Pancreas (tissue), 10 donors: ENCODE measurements around the gene PSENEN. TPM values are rescaled to one million over a fixed set of nuclear protein-coding genes. Genes with fewer than 3 reads are reported as not detected.

Experiments used
- ATAC-seq, 4 donors: fragments of 200-7000 bp; cut with Tn5 transposase; one replicate each; pipeline versions ENCODE4 v1.8.0 to v1.9.1; 2020; ENCODE audit warnings: mild to moderate bottlenecking in 4 of 4, moderate library complexity in 4 of 4
- DNase-seq, 6 donors: peaks; one replicate each; pipeline ENCODE4 v3.0.0-alpha.2; 2020
- FAIRE-seq: peaks from 2 replicates; lab custom pipeline; 2012; peaks lifted over from hg19 to GRCh38; lab: Jason Lieb, UNC
- H3K27ac ChIP-seq, 4 donors: fragments of 200-600 bp; sonication (generic); 1 replicate in 3 of 4; 2 replicates in 1 of 4; pipeline versions ENCODE4 v1.5.0 to v1.8.0; 2020
- H3K27me3 ChIP-seq, 4 donors: fragments of 200-600 bp; one replicate each; pipeline ENCODE4 v1.8.0; 2021
- H3K36me3 ChIP-seq, 3 donors: fragments of 200-600 bp; sonication (generic) in 1 of 3; one replicate each; pipeline versions ENCODE4 v1.5.0 to v1.8.0; 2020 to 2021
- H3K4me1 ChIP-seq, 3 donors: fragments of 200-600 bp; one replicate each; pipeline ENCODE4 v1.8.0; 2021
- H3K4me3 ChIP-seq, 4 donors: fragments of 200-600 bp; sonication (generic) in 2 of 4; one replicate each; pipeline versions ENCODE4 v1.5.0 to v1.8.0; 2020 to 2021
- H3K9me3 ChIP-seq, 4 donors: fragments of 200-600 bp; one replicate each; pipeline ENCODE4 v1.8.0; 2021
- CTCF ChIP-seq, 4 donors: fragments of 200-600 bp; sonication (generic) in 3 of 4; IDR thresholded peaks; one replicate each; pipeline versions ENCODE4 v1.5.0 to v1.8.0; 2021; ENCODE audit warnings: antibody characterized with exemption in 4 of 4
- WGBS, 2 donors: extraction: QIAGEN DNeasy Blood & Tissue Kit; methylation state at CpG; one replicate each; pipeline ENCODE4 v1.1.7; 2013; 5-methylcytosine and 5-hydroxymethylcytosine counted together
- intact Hi-C, 3 donors: fragments of 100-400 bp; cut with DNase I; formaldehyde crosslinking; loops; one replicate each; pipeline versions ENCODE4 v1.11.1 to v1.14.2; 2022
- polyA plus RNA-seq, 2 donors: library from polyadenylated mRNA; stranded (reverse); fragments of 200-250 nt; gene quantifications; one replicate each; pipeline ENCODE4 v1.2.3, GENCODE V29; 2013
- total RNA-seq, 6 donors: library from RNA; stranded (reverse); fragmentation: NEBNext Ultra II Directional in 4 of 6; extraction: Animal tissue kit (Norgen Biotek cat#: 25700) in 4 of 6; gene quantifications; one replicate each; pipeline versions ENCODE4 v1.2.1 to v1.2.4, GENCODE V29; 2021 to 2023
- donor health status: healthy with polysubstance abuse.
- donor health status: DM: no; HTN: no; CAD: no; lungs with moderate emphysema.
- donor health status: DM: no; HTN: no; CAD: no.
- donor health status: control.
- donor health status: control.
- donor health status: Bipolar disorder and iron deficiency.
- donor health status: DM: yes; HTN: yes; CAD: no.
- donor health status: DM: no; HTN: no; CAD: no.
- donor health status: DM: no; HTN: no; CAD: no.
- donor health status: DM: yes; HTN: yes; CAD: no.

The PSENEN gene
- total and polyA plus RNA-seq, 8 donors: 26.7 to 64.6 (median 36.3) TPM

- H3K9me3 ChIP-seq: no peaks in the 10 kb centered on the region
- no peak overlapping the region for H3K4me3 ChIP-seq
- no peak for TF ChIP-seq CTCF (IDR thresholded peaks at IDR 0.05)
- no peaks in the 10 kb centered on the region for H3K4me1 ChIP-seq
- H3K27me3 ChIP-seq: no peaks in the 10 kb centered on the region
- peak in 1 of 6 donors; percentile 34 for DNase-seq
- no peak overlapping the region for H3K27ac ChIP-seq
- 92% methylated on average over 25 of the region's 25 CpGs for WGBS, 2 donors
- no peak for FAIRE-seq
- peaks cover 4 to 57% (median 36%) of the 10 kb centered on the region in 3 donors for H3K36me3 ChIP-seq
- no peak for ATAC-seq
- intact Hi-C loops: no loop called here
Measured at GRCh38 chr19:35732540-35733179, 12.8 kb upstream of the PSENEN start.

- TF ChIP-seq CTCF (IDR thresholded peaks at IDR 0.05): no peak
- H3K4me3 ChIP-seq: no peak overlapping the region
- H3K4me1 ChIP-seq: no peaks in the 10 kb centered on the region
- FAIRE-seq (no peak), DNase-seq (peak in 2 of 6 donors; percentile 30 to 71), ATAC-seq (no peak)
- intact Hi-C loops: no loop called here
- no peaks in the 10 kb centered on the region for H3K9me3 ChIP-seq
- no peak overlapping the region for H3K27ac ChIP-seq
- 89 to 91% methylated on average over 29 to 35 of the region's 35 CpGs for WGBS, 2 donors
- H3K36me3 ChIP-seq: peaks cover 8 to 52% (median 29%) of the 10 kb centered on the region in 3 donors
- no peaks in the 10 kb centered on the region for H3K27me3 ChIP-seq
Measured at GRCh38 chr19:35733180-35734125, 12.0 kb upstream of the PSENEN start.

DNA sequence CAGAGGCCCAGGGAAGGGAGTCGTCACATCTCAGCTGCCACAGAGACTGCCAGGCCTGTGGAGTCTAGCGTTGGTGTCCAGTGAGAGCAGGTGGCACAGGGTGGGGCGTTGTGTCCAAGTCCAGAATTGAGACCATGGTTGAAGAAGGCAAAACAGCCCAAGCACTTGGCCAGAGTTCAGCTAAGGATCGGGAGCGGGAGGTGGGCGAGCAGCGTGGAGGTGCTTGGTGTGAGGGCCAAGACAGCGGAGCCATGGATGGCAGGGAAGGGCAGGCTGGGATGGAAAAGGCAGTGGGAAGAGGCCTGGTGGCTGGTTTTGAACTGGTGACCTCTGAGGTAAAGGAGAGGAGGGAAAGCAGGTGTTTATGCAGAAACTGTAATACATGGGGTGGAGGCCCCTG is 11.2 kb upstream of the PSENEN start:
- no peak for TF ChIP-seq CTCF (IDR thresholded peaks at IDR 0.05)
- H3K36me3 ChIP-seq: peaks cover 6 to 44% (median 21%) of the 10 kb centered on the region in 3 donors
- no peaks in the 10 kb centered on the region for H3K9me3 ChIP-seq
- no peak overlapping the region for H3K4me3 ChIP-seq
- no peaks in the 10 kb centered on the region for H3K27me3 ChIP-seq
- H3K27ac ChIP-seq: no peak overlapping the region
- H3K4me1 ChIP-seq: no peaks in the 10 kb centered on the region
- DNase-seq (no peak), ATAC-seq (no peak), FAIRE-seq (no peak)
- 96 to 99% methylated on average over 8 of the region's 8 CpGs for WGBS, 2 donors
- intact Hi-C loops: no loop called here

GRCh38 chr19:35734889-35735288 is 10.6 kb upstream of the PSENEN start:
- intact Hi-C loops: no loop called here
- peaks cover 5 to 37% (median 15%) of the 10 kb centered on the region in 3 donors for H3K36me3 ChIP-seq
- TF ChIP-seq CTCF (IDR thresholded peaks at IDR 0.05): no peak
- ATAC-seq (no peak), DNase-seq (no peak), FAIRE-seq (no peak)
- 79 to 86% methylated on average over 5 of the region's 5 CpGs for WGBS, 2 donors
- H3K9me3 ChIP-seq: no peaks in the 10 kb centered on the region
- peaks cover 0 to 1% (median 0%) of the 10 kb centered on the region in 3 donors for H3K4me1 ChIP-seq
- no peaks in the 10 kb centered on the region for H3K27me3 ChIP-seq
- no peak overlapping the region for H3K4me3 ChIP-seq
- H3K27ac ChIP-seq: no peak overlapping the region
